Hepatocyte (in vitro differentiated cells): ENCODE measurements around the gene OSBP2. TPM values are rescaled to one million over a fixed set of nuclear protein-coding genes. Genes with fewer than 3 reads are reported as not detected.

Source experiments
- DNase-seq: peaks from one replicate; pipeline ENCODE4 v3.0.0-alpha.2; 2016; ENCODE audit warnings: low spot score
- H2AFZ ChIP-seq: fragments of 200-600 bp; sonication (generic); 2 replicates; pipeline ENCODE4 v1.6.0; 2016; ENCODE audit warnings: antibody characterized with exemption, mild to moderate bottlenecking
- H3K27ac ChIP-seq: fragments of 200-600 bp; sonication (generic); 2 replicates; pipeline ENCODE4 v1.5.1; 2016; ENCODE audit warnings: mild to moderate bottlenecking
- H3K27me3 ChIP-seq: fragments of 200-600 bp; sonication (generic); 2 replicates; pipeline ENCODE4 v1.6.1; 2016
- H3K36me3 ChIP-seq: fragments of 200-600 bp; sonication (generic); replicated peaks from 2 replicates; pipeline ENCODE4 v1.5.1; 2016; ENCODE audit warnings: low read depth; ENCODE audit not compliant: insufficient read depth
- H3K4me1 ChIP-seq: fragments of 200-600 bp; sonication (generic); 2 replicates; pipeline ENCODE4 v1.5.1; 2016; ENCODE audit warnings: mild to moderate bottlenecking, moderate library complexity; ENCODE audit not compliant: insufficient read depth
- H3K4me2 ChIP-seq: fragments of 200-600 bp; sonication (generic); 2 replicates; pipeline ENCODE4 v1.6.0; 2016
- H3K4me3 ChIP-seq: fragments of 200-600 bp; sonication (generic); 2 replicates; pipeline ENCODE4 v1.5.1; 2016; ENCODE audit warnings: mild to moderate bottlenecking
- H3K79me2 ChIP-seq: fragments of 200-600 bp; sonication (generic); 2 replicates; pipeline ENCODE4 v1.6.0; 2017; ENCODE audit warnings: mild to moderate bottlenecking
- H3K9me2 ChIP-seq: fragments of 200-600 bp; sonication (generic); replicated peaks from 2 replicates; pipeline ENCODE4 v1.6.0; 2017; ENCODE audit warnings: mild to moderate bottlenecking; ENCODE audit not compliant: insufficient read depth
- H3K9me3 ChIP-seq: fragments of 200-600 bp; sonication (generic); 2 replicates; pipeline ENCODE4 v1.5.1; 2016; ENCODE audit warnings: low read depth, mild to moderate bottlenecking
- H4K20me1 ChIP-seq: fragments of 200-600 bp; sonication (generic); 2 replicates; pipeline ENCODE4 v1.6.0; 2016; ENCODE audit warnings: mild to moderate bottlenecking; ENCODE audit not compliant: insufficient read depth, poor library complexity, severe bottlenecking
- CTCF ChIP-seq: fragments of 200-600 bp; sonication (generic); IDR thresholded peaks from 2 replicates; pipeline ENCODE4 v1.5.1; 2016; ENCODE audit warnings: antibody characterized with exemption, mild to moderate bottlenecking; ENCODE audit not compliant: poor library complexity
- EZH2 ChIP-seq: fragments of 200-600 bp; sonication (generic); IDR thresholded peaks from 2 replicates; pipeline ENCODE4 v1.6.1; 2016; ENCODE audit warnings: antibody characterized with exemption, mild to moderate bottlenecking, borderline replicate concordance
- EZH2phosphoT487 ChIP-seq: fragments of 200-600 bp; sonication (generic); IDR thresholded peaks from one replicate; pipeline ENCODE4 v1.6.1; 2018; ENCODE audit warnings: antibody characterized with exemption, mild to moderate bottlenecking, low read depth, moderate library complexity; ENCODE audit not compliant: unreplicated experiment, severe bottlenecking
- WGBS: methylation state at CpG from one replicate; pipeline ENCODE4 v1.1.6; 2016; ENCODE audit warnings: low lambda C conversion rate; ENCODE audit errors: missing lambda C conversion rate; 5-methylcytosine and 5-hydroxymethylcytosine counted together
- polyA plus RNA-seq: library from polyadenylated mRNA; unstranded; fragments of >200 nt; fragmentation: Nextera tagmentation; extraction: Ambion mirVana; gene quantifications from 2 replicates; pipeline ENCODE4 v1.2.1, GENCODE V29; 2016
- total RNA-seq: library from RNA; depleted of rRNA; stranded (reverse); fragments of >200 nt; gene quantifications from 2 replicates; pipeline ENCODE4 v1.2.3, GENCODE V29; 2014

Gene OSBP2
- total and polyA plus RNA-seq, 2 experiments from 2014 or later = 23.0 to 25.5 TPM

DNA sequence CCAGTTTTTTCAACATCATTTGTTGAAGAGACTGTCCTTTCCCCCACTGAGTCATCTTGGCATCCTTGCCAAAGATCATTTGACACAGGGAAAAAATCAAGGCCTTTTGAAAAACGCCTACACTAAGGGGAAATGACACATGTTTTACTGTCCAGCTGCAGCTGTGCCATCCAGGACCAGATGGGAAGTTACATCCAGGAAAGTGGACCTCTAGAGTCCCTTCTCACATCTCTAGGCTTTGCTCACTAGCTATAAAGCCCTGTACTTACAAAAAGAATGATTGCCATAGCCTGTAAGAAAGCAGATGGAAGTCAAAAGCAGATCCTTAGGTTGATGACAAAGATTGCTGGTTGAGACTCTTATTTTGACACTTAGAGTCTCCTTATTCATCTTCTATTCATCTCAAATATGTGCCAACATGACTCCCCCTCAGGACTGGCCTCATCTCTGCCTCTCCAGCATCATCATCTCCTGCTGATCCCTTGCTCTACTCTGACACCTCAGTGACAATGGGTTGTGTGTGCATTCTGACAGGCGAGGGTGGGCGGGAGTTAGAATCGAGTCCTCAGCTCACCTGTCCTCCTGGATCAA, 22.8 kb downstream of the OSBP2 start:
- Histone ChIP-seq H3K27me3 (no peaks in the 10 kb centered on the region), H2AFZ (no peak overlapping the region), H3K4me3 (no peak overlapping the region), H3K9me3 (no peaks in the 10 kb centered on the region), H3K27ac (no peak overlapping the region), H4K20me1 (no peaks in the 10 kb centered on the region), H3K79me2 (no peaks in the 10 kb centered on the region), H3K4me1 (no peaks in the 10 kb centered on the region), H3K9me2 (no peaks in the 10 kb centered on the region), H3K4me2 (no peak overlapping the region), H3K36me3 (no peaks in the 10 kb centered on the region)
- no peak for DNase-seq
- 80% methylated on average over 4 of the region's 4 CpGs for WGBS
- TF ChIP-seq EZH2 (no peak), CTCF (no peak), EZH2phosphoT487 (no peak)

DNA sequence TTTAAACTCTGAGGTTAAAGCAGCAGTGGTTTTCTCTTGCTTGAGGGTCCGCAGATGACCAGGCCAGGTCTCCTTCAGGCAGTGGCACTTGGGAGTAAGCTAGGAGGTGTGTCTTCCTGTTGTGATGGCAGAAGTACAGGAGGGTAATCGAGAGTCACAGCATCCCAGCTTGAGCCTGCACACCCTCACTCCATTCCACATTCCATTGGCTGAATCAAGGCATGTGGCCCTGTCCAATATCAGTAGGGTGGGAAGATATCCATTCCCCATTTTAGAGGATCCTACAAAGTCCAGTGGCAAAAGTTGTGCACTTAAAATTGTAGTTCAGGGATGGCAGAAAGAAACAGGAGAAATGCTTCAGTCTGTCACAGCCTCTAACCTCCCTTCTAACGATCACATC, 23.3 kb downstream of the OSBP2 start:
- Histone ChIP-seq H2AFZ (no peak overlapping the region), H3K79me2 (no peaks in the 10 kb centered on the region), H3K9me2 (no peaks in the 10 kb centered on the region), H3K27me3 (no peaks in the 10 kb centered on the region), H3K4me1 (no peaks in the 10 kb centered on the region), H3K9me3 (no peaks in the 10 kb centered on the region), H4K20me1 (no peaks in the 10 kb centered on the region), H3K27ac (no peak overlapping the region), H3K4me3 (no peak overlapping the region), H3K4me2 (no peak overlapping the region), H3K36me3 (no peaks in the 10 kb centered on the region)
- TF ChIP-seq EZH2phosphoT487 (no peak), EZH2 (no peak), CTCF (no peak)
- WGBS = 87% methylated on average over 3 of the region's 3 CpGs
- no peak for DNase-seq

DNA sequence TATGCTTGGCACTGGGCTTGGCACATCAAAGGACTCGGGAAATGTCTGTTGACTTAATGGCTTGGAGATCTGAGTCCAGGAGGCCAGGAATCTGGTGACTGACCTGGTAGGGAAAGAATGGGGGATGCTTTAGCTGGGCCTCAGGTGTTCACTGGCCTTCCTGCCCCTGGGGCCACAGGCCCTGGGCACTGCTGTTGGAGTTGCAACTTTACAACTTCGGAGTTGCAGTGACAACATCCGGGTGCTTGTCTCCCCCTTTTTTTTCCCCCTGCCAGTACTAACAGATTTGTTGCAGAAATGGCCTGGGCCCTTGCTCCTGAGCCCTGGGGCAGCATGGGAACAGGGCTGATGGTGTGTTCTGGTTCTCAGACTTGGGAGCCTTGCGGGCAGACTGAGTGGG, 23.8 kb downstream of the OSBP2 start:
- no peaks in the 10 kb centered on the region for H3K27me3 ChIP-seq
- H3K9me2 ChIP-seq = no peaks in the 10 kb centered on the region
- H3K79me2 ChIP-seq = no peaks in the 10 kb centered on the region
- no peaks in the 10 kb centered on the region for H3K36me3 ChIP-seq
- no peaks in the 10 kb centered on the region for H3K9me3 ChIP-seq
- 84% methylated on average over 4 of the region's 4 CpGs for WGBS
- H2AFZ ChIP-seq = no peak overlapping the region
- H3K4me3 ChIP-seq = no peak overlapping the region
- H3K4me1 ChIP-seq = no peaks in the 10 kb centered on the region
- no peak overlapping the region for H3K27ac ChIP-seq
- no peak for DNase-seq
- H3K4me2 ChIP-seq = no peak overlapping the region
- TF ChIP-seq EZH2phosphoT487 (no peak), CTCF (no peak), EZH2 (no peak)
- H4K20me1 ChIP-seq = no peaks in the 10 kb centered on the region
